SK-N-MC (cell line): ENCODE results near the gene ZSCAN22.

ENCODE experiments used
- EZH2 ChIP-seq: fragments of 200-600 bp; sonication (generic); IDR thresholded peaks from one replicate; pipeline ENCODE4 v1.6.1; 2017; ENCODE audit warnings: antibody characterized with exemption
- POLR2AphosphoS5 ChIP-seq: IDR thresholded peaks from 2 replicates; pipeline ENCODE4 v1.6.1; 2012; ENCODE audit warnings: mild to moderate bottlenecking, low read depth, low read length, borderline replicate concordance

DNA sequence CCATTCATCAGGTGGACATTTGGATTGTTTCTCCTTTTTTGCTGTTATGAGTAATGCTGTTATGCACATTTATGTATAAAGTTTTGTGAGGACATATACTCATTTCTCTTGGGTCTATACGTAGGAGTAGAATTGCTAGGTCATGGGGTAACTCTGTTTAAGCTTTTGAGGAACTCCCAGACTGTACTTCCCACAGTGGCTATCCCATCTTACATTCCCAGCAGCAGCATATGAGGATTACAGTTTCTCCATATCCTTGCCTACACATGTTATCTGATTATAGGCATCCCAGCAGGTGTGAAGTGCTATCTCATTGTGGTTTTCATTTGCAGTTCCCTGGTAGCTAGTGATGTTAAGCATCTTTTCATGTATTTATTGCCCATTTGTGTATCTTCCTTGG, 5.9 kb downstream of the ZSCAN22 start:
- TF ChIP-seq POLR2AphosphoS5 (no peak), EZH2 (no peak)
